Activated naive CD8-positive, alpha-beta T cell treated with anti-CD3 and anti-CD28 coated beads, Interleukin-2, amount 50 U/mL, for 24 hours (primary cell): Measurements from ENCODE around the gene CYP2A6.
"Not testable (repeated sequence)": the region's sequence is repeated elsewhere in the genome, so short reads cannot be mapped to it uniquely, and the experiment has no call there.

Experiments
- ATAC-seq: fragments of 150-1000 bp; cut with Tn5 transposase; one replicate; pipeline ENCODE4 v1.10.0; 2021
- DNase-seq: peaks from one replicate; pipeline ENCODE4 v3.0.0; 2021
- H3K27ac Mint-ChIP-seq: one replicate; pipeline ENCODE4 v1.8.0; 2021; ENCODE audit warnings: mild to moderate bottlenecking, mixed read lengths
- H3K27me3 Mint-ChIP-seq: one replicate; pipeline ENCODE4 v1.8.0; 2021; ENCODE audit warnings: mixed read lengths
- H3K36me3 Mint-ChIP-seq: one replicate; pipeline ENCODE4 v1.8.0; 2021; ENCODE audit warnings: low read depth, mixed read lengths
- H3K4me1 Mint-ChIP-seq: one replicate; pipeline ENCODE4 v1.8.0; 2021; ENCODE audit warnings: mixed read lengths
- H3K4me3 Mint-ChIP-seq: one replicate; pipeline ENCODE4 v1.8.0; 2021; ENCODE audit warnings: mild to moderate bottlenecking, moderate library complexity, mixed read lengths
- H3K9me3 Mint-ChIP-seq: one replicate; pipeline ENCODE4 v1.8.0; 2021; ENCODE audit warnings: mixed read lengths

Gene CYP2A6

DNA sequence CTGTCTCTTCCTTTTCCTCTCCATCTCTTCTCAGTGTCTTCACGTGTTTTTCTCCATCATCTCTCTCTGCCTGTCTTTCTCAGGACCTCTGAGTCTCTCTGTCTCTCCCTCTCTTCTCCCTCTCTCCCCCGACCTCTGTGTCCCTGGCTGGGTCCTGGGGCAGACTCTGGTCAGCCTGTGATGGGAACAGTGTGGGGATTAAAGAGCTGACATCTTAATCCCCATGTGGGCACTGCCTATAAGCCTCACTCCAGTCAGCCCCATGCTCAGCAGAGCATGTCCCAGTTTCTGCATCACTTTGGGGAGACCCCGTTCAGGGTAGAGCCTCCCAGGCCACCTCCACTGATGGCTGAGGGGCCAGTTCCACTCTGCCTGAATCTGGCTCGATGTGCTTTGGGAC, 35.0 kb downstream of the CYP2A6 start:
- H3K27ac Mint-ChIP-seq = no peak overlapping the region
- DNase-seq = no peak
- no peaks in the 10 kb centered on the region for H3K9me3 Mint-ChIP-seq
- H3K4me1 Mint-ChIP-seq = peaks cover 40% of the 10 kb centered on the region
- H3K27me3 Mint-ChIP-seq = no peaks in the 10 kb centered on the region
- no peak for ATAC-seq
- no peaks in the 10 kb centered on the region for H3K36me3 Mint-ChIP-seq
- H3K4me3 Mint-ChIP-seq = no peak overlapping the region

DNA sequence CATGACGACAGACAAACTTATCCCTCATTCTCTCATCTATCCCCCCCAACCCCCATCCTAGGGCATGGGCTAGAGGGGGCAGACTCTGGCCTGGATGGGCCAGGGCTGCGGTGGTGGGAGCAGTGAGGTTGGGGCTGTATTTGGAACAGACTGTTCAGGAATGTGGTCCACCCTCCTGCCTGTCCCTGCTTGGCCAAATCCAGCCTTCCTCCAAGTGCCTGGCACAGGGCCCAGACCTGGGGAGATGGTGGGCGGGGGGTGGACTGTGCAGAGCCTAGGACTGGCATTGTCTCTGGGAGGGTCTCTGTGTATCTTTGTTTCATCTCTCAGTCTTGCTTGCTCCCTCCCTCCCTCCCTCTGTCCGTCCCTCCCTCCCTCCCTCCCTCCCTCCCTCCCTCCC, 37.1 kb downstream of the CYP2A6 start:
- DNase-seq (no peak), ATAC-seq (no peak)
- no peak overlapping the region for H3K27ac Mint-ChIP-seq
- H3K9me3 Mint-ChIP-seq = no peaks in the 10 kb centered on the region
- no peak overlapping the region for H3K4me3 Mint-ChIP-seq
- peaks cover 2% of the 10 kb centered on the region for H3K36me3 Mint-ChIP-seq
- no peaks in the 10 kb centered on the region for H3K27me3 Mint-ChIP-seq
- peaks cover 33% of the 10 kb centered on the region for H3K4me1 Mint-ChIP-seq

DNA sequence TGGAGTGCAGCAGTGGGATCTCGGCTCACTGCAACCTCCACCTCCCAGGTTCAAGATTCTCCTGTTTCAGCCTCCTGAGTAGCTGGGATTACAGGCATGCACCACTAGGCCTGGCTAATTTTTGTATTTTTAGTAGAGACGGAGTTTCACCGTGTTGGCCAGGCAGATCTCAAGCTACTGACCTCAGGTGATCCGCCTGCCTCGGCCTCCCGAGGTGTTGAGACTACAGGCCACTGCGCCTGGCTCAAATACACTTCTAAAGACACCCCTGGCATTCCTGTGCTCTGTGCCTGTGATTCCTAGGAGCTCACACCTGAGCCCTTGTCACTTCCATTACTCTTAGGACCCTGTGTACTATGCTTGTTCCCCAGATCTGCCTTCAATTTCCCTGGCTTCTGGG, 37.7 kb downstream of the CYP2A6 start:
- not testable (repeated sequence) for H3K9me3 Mint-ChIP-seq, DNase-seq, ATAC-seq, H3K36me3 Mint-ChIP-seq, H3K27me3 Mint-ChIP-seq
- Mint-ChIP-seq H3K27ac (peak overlapping the region; percentile 31), H3K4me1 (peaks cover 36% of the 10 kb centered on the region), H3K4me3 (peak overlapping the region; percentile 81)

DNA sequence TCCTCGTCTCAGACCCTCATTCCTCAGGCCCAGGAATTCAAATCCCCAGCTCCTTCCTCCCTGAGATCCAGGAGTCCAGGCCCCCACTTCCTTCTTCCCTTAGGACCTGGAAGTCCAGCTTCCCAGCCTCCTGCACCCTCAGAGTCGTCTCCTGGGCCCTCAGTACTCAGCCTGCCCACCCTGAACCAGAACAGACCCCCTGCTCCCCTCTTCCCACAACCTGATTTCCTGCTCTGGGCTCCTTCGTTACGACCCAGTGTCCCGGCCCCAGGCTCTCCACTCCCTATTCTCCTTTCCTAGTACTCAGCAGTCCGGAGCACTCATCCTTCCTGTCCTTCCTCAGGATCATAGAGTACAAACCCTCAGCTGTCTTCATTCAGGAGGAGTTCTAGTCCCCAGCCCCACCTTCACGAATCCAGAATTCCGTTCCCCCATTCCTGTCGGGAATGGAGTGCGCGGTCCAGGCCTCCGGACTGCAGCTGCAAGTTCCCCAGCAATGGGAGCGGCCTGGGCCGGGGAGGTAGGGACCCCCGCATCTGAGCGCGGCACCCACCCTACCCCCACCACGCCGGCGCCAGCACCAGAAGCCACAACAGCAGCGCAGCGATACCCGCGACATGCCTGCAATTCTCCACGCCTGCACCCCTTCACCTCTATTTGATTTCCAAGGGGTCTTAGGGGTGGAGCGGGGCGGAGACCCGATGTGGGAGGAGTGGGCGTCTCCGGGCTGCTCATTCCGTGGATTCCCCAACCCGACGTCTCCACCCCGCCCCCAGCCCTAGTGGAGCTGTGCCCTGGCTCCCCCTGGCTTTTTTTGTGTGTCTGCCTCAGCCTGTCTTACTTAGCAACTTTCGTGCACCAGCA, 38.5 kb downstream of the CYP2A6 start:
- Mint-ChIP-seq H3K4me1 (peaks cover 44% of the 10 kb centered on the region), H3K36me3 (peaks cover 10% of the 10 kb centered on the region)
- ATAC-seq = no peak

DNA sequence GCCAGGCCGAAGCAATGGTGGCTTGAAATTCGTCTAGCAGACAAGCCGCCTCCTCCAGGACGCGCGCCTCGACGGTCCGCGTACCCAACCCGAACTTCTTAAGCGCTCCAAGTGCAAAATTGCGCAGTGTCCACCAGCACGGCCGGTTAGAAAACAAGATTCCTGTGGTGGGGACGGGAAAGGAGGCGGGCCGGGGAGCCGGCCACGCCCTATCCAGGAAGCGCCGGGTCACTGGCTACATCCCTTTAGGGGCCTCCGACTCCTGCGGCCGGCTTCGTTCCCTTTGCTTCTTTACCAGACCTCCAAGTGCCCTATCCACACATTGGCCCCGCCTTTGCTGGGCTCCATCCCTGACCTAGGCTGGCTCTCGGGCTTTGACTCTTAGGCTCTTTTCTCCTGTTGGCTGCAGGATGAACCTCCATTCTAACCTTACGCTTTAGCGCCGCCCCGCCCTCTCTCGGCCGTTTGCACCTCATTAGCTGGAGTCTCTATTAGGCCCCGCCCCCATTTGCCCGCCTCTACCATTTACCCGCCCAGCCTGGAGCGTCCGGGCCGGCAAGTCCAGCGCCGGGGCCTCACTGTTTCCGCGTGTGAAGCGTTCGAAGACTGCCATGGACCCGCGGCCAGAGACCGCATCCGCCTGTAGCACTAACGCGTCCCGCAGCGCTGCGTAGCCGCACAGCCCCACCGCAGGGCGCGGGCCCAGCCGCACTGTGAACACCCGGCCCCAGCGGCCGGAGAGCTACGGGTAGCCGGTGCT, 39.4 kb downstream of the CYP2A6 start:
- not testable (repeated sequence) for H3K9me3 Mint-ChIP-seq, H3K27me3 Mint-ChIP-seq
- Mint-ChIP-seq H3K4me3 (peak overlapping the region; percentile 81), H3K36me3 (peaks cover 11% of the 10 kb centered on the region), H3K27ac (peak overlapping the region; percentile 62), H3K4me1 (peaks cover 53% of the 10 kb centered on the region)
- ATAC-seq (peak; percentile 76), DNase-seq (peak; percentile 65)

More for the DNA sequence above, 38.5 kb downstream of the CYP2A6 start:
- Mint-ChIP-seq H3K27me3 (no peaks in the 10 kb centered on the region), H3K27ac (peak overlapping the region; percentile 49), H3K9me3 (no peaks in the 10 kb centered on the region), H3K4me3 (peak overlapping the region; percentile 81)
- DNase-seq = no peak

DNA sequence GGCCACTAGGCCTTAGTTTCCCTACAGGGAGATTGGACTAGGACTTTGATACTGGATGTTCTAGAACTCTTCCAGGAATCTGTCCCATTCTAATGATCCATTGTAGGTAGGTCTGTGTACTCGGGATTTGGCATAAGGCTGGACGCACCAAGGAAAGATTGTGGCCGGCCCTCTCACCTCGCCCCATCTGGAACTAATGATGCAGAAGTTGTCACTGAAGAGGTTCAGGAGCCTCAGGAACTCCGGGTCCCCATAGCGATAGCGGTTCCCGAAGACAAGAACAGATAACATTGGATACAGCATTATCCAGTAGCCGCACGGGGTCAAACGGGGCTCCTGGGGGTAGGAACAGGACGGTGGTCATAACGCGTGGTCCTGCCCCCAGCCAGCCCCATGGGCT, 40.1 kb downstream of the CYP2A6 start:
- ATAC-seq (no peak), DNase-seq (no peak)
- Mint-ChIP-seq H3K9me3 (no peaks in the 10 kb centered on the region), H3K27ac (no peak overlapping the region), H3K4me1 (peaks cover 60% of the 10 kb centered on the region), H3K36me3 (peaks cover 11% of the 10 kb centered on the region), H3K27me3 (no peaks in the 10 kb centered on the region), H3K4me3 (no peak overlapping the region)

DNA sequence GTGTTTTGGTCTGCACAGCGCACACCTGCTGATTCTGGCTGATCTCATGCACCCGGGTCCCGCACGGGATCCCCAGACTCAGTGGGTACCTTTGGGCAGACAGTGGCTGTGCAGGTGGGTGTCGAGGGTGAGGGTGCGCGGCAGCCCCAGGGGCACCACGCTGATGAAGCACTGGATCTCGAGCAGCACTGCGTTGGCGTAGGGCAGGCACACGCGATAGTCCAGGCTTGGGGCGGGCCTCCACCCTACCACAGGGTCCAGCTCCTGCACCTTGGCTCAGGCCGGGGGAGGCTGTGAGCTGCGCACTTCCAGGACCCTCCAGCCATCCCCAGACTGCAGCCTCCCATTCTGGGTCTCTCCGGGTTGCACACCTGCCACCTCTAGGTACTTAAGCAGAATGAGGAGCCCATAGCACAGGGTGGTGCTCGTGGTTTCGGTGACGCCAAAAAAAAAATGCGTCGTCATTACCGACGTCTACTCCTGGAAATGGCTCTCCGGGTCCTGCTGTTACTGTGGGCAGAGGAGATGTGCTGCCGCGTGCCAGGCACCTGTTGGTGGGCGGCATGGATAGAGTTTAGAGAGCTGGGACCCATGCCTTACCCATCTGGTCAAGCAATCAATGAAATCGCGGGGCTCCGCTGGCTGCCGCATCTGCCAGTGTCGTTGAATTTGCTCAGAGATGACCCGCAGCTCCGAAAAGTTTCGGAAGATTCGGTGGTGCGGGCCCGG, 40.7 kb downstream of the CYP2A6 start:
- H3K36me3 Mint-ChIP-seq = peaks cover 16% of the 10 kb centered on the region
- ATAC-seq (no peak), DNase-seq (no peak)
- H3K4me3 Mint-ChIP-seq = no peak overlapping the region
- no peaks in the 10 kb centered on the region for H3K9me3 Mint-ChIP-seq
- H3K27me3 Mint-ChIP-seq = no peaks in the 10 kb centered on the region
- H3K4me1 Mint-ChIP-seq = peaks cover 66% of the 10 kb centered on the region
- H3K27ac Mint-ChIP-seq = no peak overlapping the region

DNA sequence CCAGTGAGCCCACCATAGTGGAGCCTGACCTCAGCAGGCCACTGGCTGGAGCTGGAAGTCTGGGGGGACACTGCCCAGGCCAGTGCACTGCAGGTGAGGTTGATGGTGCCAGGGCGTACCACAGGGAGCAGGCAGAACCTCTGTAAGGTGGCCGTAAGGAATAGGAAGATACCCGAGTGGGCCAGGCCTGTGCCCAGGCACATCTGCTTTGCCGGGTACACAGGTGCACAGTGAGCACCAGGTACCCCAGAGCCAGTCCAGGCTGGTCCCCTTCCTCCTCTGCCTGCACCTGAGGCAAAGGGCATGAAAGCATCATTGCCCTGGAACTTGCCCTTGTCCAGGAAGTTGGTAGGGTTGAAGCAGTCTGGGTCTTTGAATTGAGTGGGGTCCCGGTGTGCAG, 41.8 kb downstream of the CYP2A6 start:
- H3K4me3 Mint-ChIP-seq = no peak overlapping the region

DNA sequence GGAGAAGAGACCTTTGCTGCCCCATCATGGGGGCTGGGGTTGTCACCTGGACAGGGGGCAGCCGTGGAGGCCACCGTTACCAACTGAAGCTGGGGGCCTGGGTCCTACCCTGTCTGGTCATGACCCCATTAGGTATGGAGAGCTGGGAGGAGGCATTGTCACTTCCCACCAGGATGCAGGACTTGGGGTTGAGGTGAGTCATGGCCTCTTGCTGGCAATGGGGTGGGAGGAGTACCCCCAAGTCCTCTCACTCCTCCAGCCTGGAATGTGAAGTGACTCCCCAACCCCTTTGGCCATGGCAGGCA, 42.3 kb downstream of the CYP2A6 start:
- DNase-seq = no peak
- Mint-ChIP-seq H3K27ac (peak overlapping the region; percentile 93), H3K9me3 (no peaks in the 10 kb centered on the region), H3K27me3 (no peaks in the 10 kb centered on the region), H3K36me3 (peaks cover 25% of the 10 kb centered on the region), H3K4me1 (peaks cover 82% of the 10 kb centered on the region), H3K4me3 (no peak overlapping the region)
- ATAC-seq = no peak

More for the DNA sequence above, 41.8 kb downstream of the CYP2A6 start:
- no peaks in the 10 kb centered on the region for H3K27me3 Mint-ChIP-seq
- DNase-seq = no peak
- peaks cover 76% of the 10 kb centered on the region for H3K4me1 Mint-ChIP-seq
- peaks cover 25% of the 10 kb centered on the region for H3K36me3 Mint-ChIP-seq
- no peaks in the 10 kb centered on the region for H3K9me3 Mint-ChIP-seq
- no peak for ATAC-seq
- H3K27ac Mint-ChIP-seq = no peak overlapping the region

DNA sequence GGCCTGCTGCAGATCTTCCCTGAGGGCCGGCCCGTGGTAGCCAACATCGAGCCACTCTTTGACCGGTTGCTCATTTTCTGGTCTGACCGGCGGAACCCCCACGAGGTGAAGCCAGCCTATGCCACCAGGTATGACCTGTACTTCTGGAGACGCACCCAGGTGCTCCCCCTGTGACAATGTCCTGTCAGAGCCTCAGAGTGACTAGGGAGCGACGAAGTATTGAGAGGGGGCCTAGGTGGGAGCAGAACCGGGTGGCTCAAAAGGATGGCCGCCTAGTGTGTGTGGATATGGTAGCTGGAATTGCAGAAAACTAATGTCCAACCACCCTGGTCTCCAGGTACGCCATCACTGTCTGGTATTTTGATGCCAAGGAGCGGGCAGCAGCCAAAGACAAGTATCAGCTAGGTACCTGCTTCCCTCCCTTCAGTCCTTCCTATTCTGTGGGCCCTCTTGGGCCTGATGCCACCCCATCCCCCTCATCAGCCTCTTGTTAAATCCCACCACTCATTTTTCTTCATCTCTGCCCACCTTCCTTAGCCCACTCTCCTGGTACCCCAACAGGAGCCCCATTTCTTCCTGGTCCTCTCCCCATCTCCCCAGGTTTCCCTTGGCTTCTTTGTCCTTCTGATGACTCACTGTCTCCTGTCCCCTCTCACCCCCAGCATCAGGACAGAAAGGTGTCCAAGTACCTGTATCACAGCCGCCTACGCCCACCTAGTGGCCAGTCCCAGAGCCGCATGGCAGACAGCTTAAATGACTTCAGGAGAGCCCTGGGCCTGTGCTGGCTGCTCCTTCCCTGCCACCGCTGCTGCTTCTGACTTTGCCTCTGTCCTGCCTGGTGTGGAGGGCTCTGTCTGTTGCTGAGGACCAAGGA, 42.9 kb downstream of the CYP2A6 start:
- peaks cover 25% of the 10 kb centered on the region for H3K36me3 Mint-ChIP-seq
- no peaks in the 10 kb centered on the region for H3K9me3 Mint-ChIP-seq
- no peak overlapping the region for H3K4me3 Mint-ChIP-seq
- H3K27me3 Mint-ChIP-seq = no peaks in the 10 kb centered on the region
- peaks cover 83% of the 10 kb centered on the region for H3K4me1 Mint-ChIP-seq
- no peak for ATAC-seq
- DNase-seq = no peak
- peak overlapping the region; percentile 93 for H3K27ac Mint-ChIP-seq

DNA sequence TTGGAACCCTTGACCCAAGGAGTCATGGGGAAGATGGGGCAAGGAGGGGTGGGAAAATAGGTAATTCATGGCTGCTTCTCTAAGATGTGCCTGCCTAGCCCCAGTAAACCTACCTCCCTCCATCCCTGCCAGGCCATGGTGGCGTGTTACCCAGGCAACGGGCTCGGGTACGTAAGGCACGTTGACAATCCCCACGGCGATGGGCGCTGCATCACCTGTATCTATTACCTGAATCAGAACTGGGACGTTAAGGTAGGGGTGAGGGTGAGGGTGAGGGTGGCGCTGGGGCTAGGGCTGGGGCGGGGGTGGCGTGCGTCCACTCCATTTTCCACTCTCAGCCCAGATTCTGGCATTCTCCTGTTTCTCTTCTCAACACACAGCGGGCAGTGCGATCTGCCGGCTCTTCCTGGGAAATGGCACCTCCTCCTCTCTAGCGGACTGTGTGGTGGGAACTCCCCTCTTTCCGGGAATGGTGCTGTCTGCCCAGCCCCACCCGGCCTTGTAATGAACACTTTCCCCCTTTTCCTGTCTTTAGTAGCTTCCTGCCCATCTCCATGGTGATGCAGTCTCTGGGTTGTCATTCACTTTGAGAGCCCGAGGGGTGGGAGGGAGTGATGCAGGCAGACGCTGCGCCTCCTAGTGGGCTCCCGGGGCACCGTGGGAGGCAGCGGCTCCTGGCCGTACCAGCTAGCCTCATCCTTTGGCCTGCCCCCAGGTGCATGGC, 43.7 kb downstream of the CYP2A6 start:
- H3K9me3 Mint-ChIP-seq = no peaks in the 10 kb centered on the region
- H3K27me3 Mint-ChIP-seq = no peaks in the 10 kb centered on the region
- H3K4me3 Mint-ChIP-seq = peak overlapping the region; percentile 64
- H3K4me1 Mint-ChIP-seq = peaks cover 83% of the 10 kb centered on the region
- ATAC-seq (peak; percentile 65), DNase-seq (peak; percentile 87)
- peaks cover 31% of the 10 kb centered on the region for H3K36me3 Mint-ChIP-seq
- H3K27ac Mint-ChIP-seq = peak overlapping the region; percentile 93

DNA sequence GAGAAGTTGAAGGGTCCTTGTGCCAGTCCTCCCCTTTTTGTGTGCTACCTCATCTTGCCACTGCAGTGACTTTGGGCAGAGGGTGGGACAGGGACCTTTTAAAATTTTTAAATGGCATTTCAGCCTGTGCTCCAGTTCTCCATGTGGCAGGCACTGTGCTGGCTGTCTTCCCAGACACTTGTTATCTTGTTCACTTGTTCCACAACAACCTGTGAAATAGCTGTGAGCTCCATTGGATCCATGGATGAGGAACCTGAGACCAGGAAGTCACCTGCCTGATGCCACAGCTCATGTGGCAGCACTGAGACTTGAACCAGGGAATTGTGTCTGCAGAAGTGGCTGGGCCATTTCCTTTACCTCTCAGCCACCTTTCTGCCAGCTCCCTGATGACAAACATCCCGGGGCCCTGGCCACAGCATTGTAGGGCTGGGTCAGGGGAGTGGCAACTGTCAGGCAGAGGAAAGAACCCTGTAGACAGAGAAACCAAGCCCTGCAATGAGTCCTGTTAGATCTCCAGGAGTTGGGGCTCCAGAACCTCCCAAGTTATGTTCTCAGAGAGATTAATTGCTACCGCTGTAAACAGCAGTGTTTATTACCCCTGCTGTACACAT, 44.9 kb downstream of the CYP2A6 start:
- no peak for ATAC-seq

DNA sequence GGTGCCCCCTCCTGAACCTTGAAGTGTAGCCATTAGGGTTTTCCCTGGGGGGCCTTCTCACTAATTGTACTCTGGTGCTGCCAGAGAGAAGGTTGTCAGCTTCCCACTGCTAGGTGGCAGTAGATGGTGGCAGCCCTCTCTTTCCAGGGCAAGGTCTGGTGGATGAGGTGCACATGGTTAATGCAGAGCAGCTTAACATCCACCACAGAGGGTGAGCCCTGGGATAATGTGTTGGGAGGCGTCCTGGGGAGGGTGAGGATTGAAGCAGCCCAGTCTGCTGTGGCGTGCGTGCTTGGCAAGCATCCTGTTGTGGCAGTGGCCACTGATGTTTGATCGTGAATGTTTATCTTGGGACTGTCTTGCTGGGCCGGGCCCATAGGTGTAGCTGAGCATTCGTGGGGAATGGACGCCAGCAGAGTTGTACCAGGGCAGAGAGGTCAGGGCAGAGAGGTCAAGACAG, 45.4 kb downstream of the CYP2A6 start:
- no peak for ATAC-seq
- Mint-ChIP-seq H3K27ac (peak overlapping the region; percentile 93), H3K9me3 (no peaks in the 10 kb centered on the region), H3K4me3 (peak overlapping the region; percentile 90), H3K4me1 (peaks cover 85% of the 10 kb centered on the region), H3K27me3 (no peaks in the 10 kb centered on the region), H3K36me3 (peaks cover 36% of the 10 kb centered on the region)
- DNase-seq = no peak

More for the DNA sequence above, 44.9 kb downstream of the CYP2A6 start:
- H3K4me1 Mint-ChIP-seq = peaks cover 85% of the 10 kb centered on the region
- no peaks in the 10 kb centered on the region for H3K27me3 Mint-ChIP-seq
- H3K27ac Mint-ChIP-seq = peak overlapping the region; percentile 93
- no peak for DNase-seq
- H3K36me3 Mint-ChIP-seq = peaks cover 36% of the 10 kb centered on the region
- peak overlapping the region; percentile 90 for H3K4me3 Mint-ChIP-seq
- H3K9me3 Mint-ChIP-seq = no peaks in the 10 kb centered on the region
